H9 (cell line): Measurements from ENCODE around the gene UTS2B. TPM values are rescaled to one million over a fixed set of nuclear protein-coding genes. Genes with fewer than 3 reads are reported as not detected.

Experiments used
- DNase-seq: peaks from one replicate; pipeline ENCODE4 v3.0.0-alpha.2; 2017
- H2AFZ ChIP-seq: one replicate; pipeline ENCODE4 v1.6.1; 2013; ENCODE audit warnings: mild to moderate bottlenecking, low read length, control low read depth, moderate library complexity
- H2AK5ac ChIP-seq: 2 replicates; pipeline ENCODE4 v1.6.1; 2013; ENCODE audit warnings: low read length, control low read depth, mixed read lengths; ENCODE audit not compliant: insufficient read length
- H2BK120ac ChIP-seq: one replicate; pipeline ENCODE4 v1.6.1; 2013; ENCODE audit warnings: low read depth, mild to moderate bottlenecking, low read length, control low read depth, inconsistent platforms; ENCODE audit not compliant: poor library complexity, severe bottlenecking
- H2BK12ac ChIP-seq: 2 replicates; pipeline ENCODE4 v1.6.1; 2013; ENCODE audit warnings: low read length, control low read depth, mixed read lengths, low read depth; ENCODE audit not compliant: insufficient read length
- H2BK15ac ChIP-seq: 2 replicates; pipeline ENCODE4 v1.6.1; 2013; ENCODE audit warnings: low read depth, low read length, control low read depth
- H2BK20ac ChIP-seq: one replicate; pipeline ENCODE4 v1.6.1; 2013; ENCODE audit warnings: low read depth, mild to moderate bottlenecking, low read length, control low read depth, inconsistent platforms; ENCODE audit not compliant: poor library complexity, severe bottlenecking
- H2BK5ac ChIP-seq: 2 replicates; pipeline ENCODE4 v1.6.1; 2013; ENCODE audit warnings: low read length, control low read depth, mixed read lengths; ENCODE audit not compliant: insufficient read length
- H3K14ac ChIP-seq: 2 replicates; pipeline ENCODE4 v1.6.1; 2013; ENCODE audit warnings: low read length, control low read depth; ENCODE audit not compliant: insufficient read depth
- H3K18ac ChIP-seq: 2 replicates; pipeline ENCODE4 v1.6.1; 2013; ENCODE audit warnings: low read depth, mild to moderate bottlenecking, mixed read lengths, low read length, control low read depth; ENCODE audit not compliant: insufficient read length
- H3K23ac ChIP-seq: 2 replicates; pipeline ENCODE4 v1.6.1; 2013; ENCODE audit warnings: low read length, control low read depth, mixed read lengths, low read depth; ENCODE audit not compliant: insufficient read length
- H3K23me2 ChIP-seq: 2 replicates; pipeline ENCODE4 v1.6.1; 2013; ENCODE audit warnings: low read depth, mild to moderate bottlenecking, mixed read lengths, low read length, control low read depth; ENCODE audit not compliant: insufficient read length, poor library complexity, severe bottlenecking
- H3K27ac ChIP-seq: 2 replicates; pipeline ENCODE4 v1.5.1; 2013; ENCODE audit warnings: low read length, control low read depth, mixed read lengths, low read depth; ENCODE audit not compliant: insufficient read length
- H3K27me3 ChIP-seq: 2 replicates; pipeline ENCODE4 v1.6.1; 2013; ENCODE audit warnings: low read length, control low read depth, inconsistent platforms; ENCODE audit not compliant: insufficient read depth
- H3K4ac ChIP-seq: 2 replicates; pipeline ENCODE4 v1.6.1; 2013; ENCODE audit warnings: low read depth, mild to moderate bottlenecking, control low read depth, inconsistent platforms, low read length, moderate library complexity
- H3K4me1 ChIP-seq: 2 replicates; pipeline ENCODE4 v1.6.1; 2013; ENCODE audit warnings: low read length, control low read depth, inconsistent platforms; ENCODE audit not compliant: insufficient read depth
- H3K4me2 ChIP-seq: 2 replicates; pipeline ENCODE4 v1.6.1; 2013; ENCODE audit warnings: low read length, control low read depth, mixed read lengths; ENCODE audit not compliant: insufficient read length, insufficient read depth
- H3K56ac ChIP-seq: 2 replicates; pipeline ENCODE4 v1.6.1; 2013; ENCODE audit warnings: low read depth, mild to moderate bottlenecking, mixed read lengths, low read length, control low read depth; ENCODE audit not compliant: insufficient read length
- H3K79me1 ChIP-seq: 2 replicates; pipeline ENCODE4 v1.6.1; 2013; ENCODE audit warnings: low read depth, mild to moderate bottlenecking, moderate library complexity, low read length, control low read depth, inconsistent platforms; ENCODE audit not compliant: insufficient read depth, poor library complexity, severe bottlenecking
- H3K79me2 ChIP-seq: 2 replicates; pipeline ENCODE4 v1.6.1; 2013; ENCODE audit warnings: low read length, control low read depth, inconsistent platforms; ENCODE audit not compliant: insufficient read depth
- H3K9ac ChIP-seq: 2 replicates; pipeline ENCODE4 v1.6.1; 2013; ENCODE audit warnings: low read length, control low read depth, mixed read lengths; ENCODE audit not compliant: insufficient read length; ENCODE audit errors: extremely low read depth
- H3K9me3 ChIP-seq: one replicate; pipeline ENCODE4 v1.6.1; 2013; ENCODE audit warnings: low read depth, low read length, inconsistent platforms; ENCODE audit not compliant: control insufficient read depth
- H3T11ph ChIP-seq: one replicate; pipeline ENCODE4 v1.6.1; 2013; ENCODE audit warnings: mild to moderate bottlenecking, low read length, control low read depth, inconsistent platforms
- H4K20me1 ChIP-seq: one replicate; pipeline ENCODE4 v1.6.1; 2013; ENCODE audit not compliant: control insufficient read depth, insufficient read length, insufficient read depth
- H4K5ac ChIP-seq: 2 replicates; pipeline ENCODE4 v1.6.1; 2013; ENCODE audit warnings: low read depth, mild to moderate bottlenecking, mixed read lengths, low read length, control low read depth; ENCODE audit not compliant: insufficient read length
- H4K8ac ChIP-seq: replicated peaks from 2 replicates; pipeline ENCODE4 v1.6.1; 2013; ENCODE audit warnings: low read length, control low read depth, mixed read lengths, low read depth; ENCODE audit not compliant: insufficient read length
- H4K91ac ChIP-seq: 2 replicates; pipeline ENCODE4 v1.6.1; 2013; ENCODE audit warnings: low read depth, mild to moderate bottlenecking, moderate library complexity, mixed read lengths, low read length, control low read depth; ENCODE audit not compliant: insufficient read length
- H3K27ac Mint-ChIP-seq, 3 experiments: 2 replicates in 2 of 3; 3 replicates in 1 of 3; pipeline ENCODE4 v1.8.0; 2020 to 2021; ENCODE audit warnings: mixed read lengths in 3 of 3, mild to moderate bottlenecking in 1 of 3, moderate library complexity in 1 of 3
- H3K27me3 Mint-ChIP-seq: 2 replicates; pipeline ENCODE4 v1.8.0; 2021; ENCODE audit warnings: low read depth, mild to moderate bottlenecking, moderate library complexity, mixed read lengths
- H3K36me3 Mint-ChIP-seq, 3 experiments: 2 replicates in 2 of 3; 3 replicates in 1 of 3; pipeline ENCODE4 v1.8.0; 2020 to 2021; ENCODE audit warnings: low read depth in 3 of 3, mixed read lengths in 3 of 3; ENCODE audit not compliant: insufficient read depth in 1 of 3
- H3K4me1 Mint-ChIP-seq, 2 experiments: 2 replicates each; pipeline ENCODE4 v1.8.0; 2020; ENCODE audit warnings: mixed read lengths in 2 of 2
- H3K4me3 Mint-ChIP-seq, 2 experiments: 2 replicates in 1 of 2; 3 replicates in 1 of 2; pipeline ENCODE4 v1.8.0; 2020 to 2021; ENCODE audit warnings: mild to moderate bottlenecking in 2 of 2, mixed read lengths in 2 of 2, moderate library complexity in 1 of 2
- H3K9me3 Mint-ChIP-seq, 2 experiments: 2 replicates in 1 of 2; 3 replicates in 1 of 2; pipeline ENCODE4 v1.8.0; 2020; ENCODE audit warnings: mild to moderate bottlenecking in 2 of 2, mixed read lengths in 2 of 2, moderate library complexity in 1 of 2
- CTCF ChIP-seq: fragments of 200-600 bp; sonication (generic); conservative IDR thresholded peaks from 3 replicates; pipeline ENCODE4 v1.8.0; 2021; ENCODE audit warnings: antibody characterized with exemption, mild to moderate bottlenecking
- WGBS: extraction: QIAGEN DNeasy Blood & Tissue Kit; methylation state at CpG from one replicate; pipeline ENCODE4 v1.1.7; 2013; ENCODE audit warnings: missing lambda C conversion rate, low lambda C conversion rate, mixed read lengths; ENCODE audit not compliant: insufficient read length; ENCODE audit errors: extremely low coverage; 5-methylcytosine and 5-hydroxymethylcytosine counted together
- total RNA-seq: library from RNA; stranded (reverse); gene quantifications from 2 replicates; pipeline ENCODE4 v1.2.1, GENCODE V29; 2021

The UTS2B gene
- total RNA-seq, 1 experiment from 2014 or later = 0.09 TPM

DNA sequence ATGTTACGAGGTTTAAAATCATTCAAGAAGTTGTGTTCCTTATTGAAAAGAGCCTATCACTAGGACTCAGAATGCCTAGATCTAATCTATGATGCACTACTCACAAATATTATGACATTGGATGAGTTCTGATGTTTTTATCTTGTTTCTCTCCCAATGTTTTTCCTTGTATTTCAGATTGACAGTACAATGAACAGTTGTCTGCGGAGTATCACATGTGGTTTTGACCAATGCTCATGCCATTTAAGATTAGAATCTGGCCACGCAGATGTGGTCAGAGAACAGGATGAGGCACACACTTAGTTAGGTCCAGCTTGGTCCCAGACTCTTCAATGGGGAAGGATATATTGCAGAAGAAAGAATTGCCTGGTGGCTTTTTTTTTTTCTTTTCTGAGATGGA lies 26.7 kb downstream of the UTS2B start:
- DNase-seq = no peak
- Histone ChIP-seq H2BK12ac (no peak overlapping the region), H3K4me1 (no peaks in the 10 kb centered on the region; the same call in 1 of the 2 replicates), H3K79me1 (no peaks in the 10 kb centered on the region), H4K91ac (no peak overlapping the region), H3K23ac (no peak overlapping the region), H3K4ac (no peak overlapping the region), H3K14ac (no peak overlapping the region), H3K27ac (no peak overlapping the region), H3T11ph (no peak overlapping the region), H4K5ac (no peak overlapping the region), H2BK120ac (no peak overlapping the region), H3K4me2 (no peak overlapping the region), H4K20me1 (no peaks in the 10 kb centered on the region), H2BK15ac (no peak overlapping the region), H3K79me2 (no peaks in the 10 kb centered on the region), H2BK5ac (no peak overlapping the region), H2AFZ (no peak overlapping the region), H2AK5ac (no peak overlapping the region), H3K27me3 (no peaks in the 10 kb centered on the region), H4K8ac (no peak overlapping the region), H3K56ac (no peak overlapping the region), H2BK20ac (no peak overlapping the region), H3K9ac (no peak overlapping the region), H3K23me2 (no peaks in the 10 kb centered on the region), H3K9me3 (no peaks in the 10 kb centered on the region), H3K18ac (no peak overlapping the region)
- no peak for TF ChIP-seq CTCF
- Mint-ChIP-seq H3K27ac (0 out of 7 replicates have a peak overlapping the region, but pooled peaks of 1 of the 3 experiments have one; percentile 24), H3K27me3 (no peaks in the 10 kb centered on the region; the same call in 1 of the 2 replicates), H3K4me3 (no peak overlapping the region), H3K4me1 (peaks cover 15 to 22% of the 10 kb centered on the region in 2 experiments), H3K36me3 (no peaks in the 10 kb centered on the region), H3K9me3 (no peaks in the 10 kb centered on the region)
- no CpG with 5 or more reads among the region's 3 CpGs for WGBS
